ENCODE measurements around the gene WDR70.

The WDR70 gene

GRCh38 chr5:37694867-37695266, 315.7 kb downstream of the WDR70 start:
- no peak for ATAC-seq

- ATAC-seq = no peak
These were observed 316.5 kb downstream of the WDR70 start for GRCh38 chr5:37695647-37696046.

- no peak for ATAC-seq
These were observed 317.3 kb downstream of the WDR70 start for GRCh38 chr5:37696190-37697021.

- no peak for ATAC-seq
These were observed 322.8 kb downstream of the WDR70 start for GRCh38 chr5:37701868-37702267.

GRCh38 chr5:37703841-37704241, 324.7 kb downstream of the WDR70 start:
- no peak for ATAC-seq

GRCh38 chr5:37704406-37704805, 325.3 kb downstream of the WDR70 start:
- no peak for ATAC-seq

- ATAC-seq = no peak
These were observed 329.9 kb downstream of the WDR70 start for GRCh38 chr5:37709020-37709419.

- ATAC-seq = no peak
These were observed 331.8 kb downstream of the WDR70 start for GRCh38 chr5:37710965-37711364.

- ATAC-seq = no peak
These were observed 333.6 kb downstream of the WDR70 start for GRCh38 chr5:37712750-37713149.

- ATAC-seq = no peak
These were observed 335.6 kb downstream of the WDR70 start for GRCh38 chr5:37714756-37715155.

- no peak for ATAC-seq
These were observed 336.2 kb downstream of the WDR70 start for GRCh38 chr5:37715361-37715760.

- no peak for ATAC-seq
These were observed 336.9 kb downstream of the WDR70 start for GRCh38 chr5:37715992-37716391.

- ATAC-seq = no peak
These were observed 337.3 kb downstream of the WDR70 start for GRCh38 chr5:37716405-37716804.

GRCh38 chr5:37717276-37717612, 338.1 kb downstream of the WDR70 start:
- ATAC-seq = no peak

GRCh38 chr5:37717613-37718431, 338.7 kb downstream of the WDR70 start:
- no peak for ATAC-seq

GRCh38 chr5:37720550-37720952, 341.4 kb downstream of the WDR70 start:
- no peak for ATAC-seq

GRCh38 chr5:37721447-37721871, 342.3 kb downstream of the WDR70 start:
- peak; percentile 50 to 52 for ATAC-seq

- ATAC-seq = peak; percentile 96 to 97
These were observed 343.4 kb downstream of the WDR70 start for GRCh38 chr5:37722236-37723161.

- ATAC-seq = no peak
These were observed 344.2 kb downstream of the WDR70 start for GRCh38 chr5:37723162-37723961.

- ATAC-seq = no peak
These were observed 345.4 kb downstream of the WDR70 start for GRCh38 chr5:37724395-37725125.

GRCh38 chr5:37725185-37725584, 346.1 kb downstream of the WDR70 start:
- ATAC-seq = no peak
